Tibial artery (tissue), 4 donors: ENCODE measurements around the gene PSMC5.
"Not testable (repeated sequence)": the region's sequence is repeated elsewhere in the genome, so short reads cannot be mapped to it uniquely, and the experiment has no call there.

Experiments used
- DNase-seq, 2 donors: peaks; one replicate each; pipeline ENCODE4 v3.0.0-alpha.2; 2019
- H3K27ac ChIP-seq, 2 donors: fragments of 200-600 bp; sonication (generic) in 1 of 2; 1 replicate in 1 of 2; 2 replicates in 1 of 2; pipeline ENCODE4 v1.5.1; 2018 to 2019; ENCODE audit warnings: mild to moderate bottlenecking in 1 of 2
- H3K27me3 ChIP-seq, 2 donors: fragments of 200-600 bp; sonication (generic) in 1 of 2; one replicate each; pipeline versions ENCODE4 v1.5.1 to v1.6.0; 2016 to 2019
- H3K36me3 ChIP-seq, 3 donors: fragments of 200-600 bp; sonication (generic) in 2 of 3; one replicate each; pipeline ENCODE4 v1.5.1; 2016 to 2019; ENCODE audit warnings: mild to moderate bottlenecking in 2 of 3
- H3K4me1 ChIP-seq, 4 donors: fragments of 200-600 bp; sonication (generic) in 2 of 4; 1 replicate in 3 of 4; 2 replicates in 1 of 4; pipeline ENCODE4 v1.5.1; 2016 to 2019
- H3K4me3 ChIP-seq, 2 donors: fragments of 200-600 bp; sonication (generic) in 1 of 2; 1 replicate in 1 of 2; 2 replicates in 1 of 2; pipeline ENCODE4 v1.5.1; 2018 to 2019; ENCODE audit warnings: mild to moderate bottlenecking in 2 of 2
- H3K9me3 ChIP-seq, 3 donors: fragments of 200-600 bp; sonication (generic) in 1 of 3; one replicate each; pipeline ENCODE4 v1.5.1; 2016 to 2019
- intact Hi-C: fragments of 100-400 bp; cut with DNase I; formaldehyde crosslinking; loops from one replicate; pipeline ENCODE4 v1.15.0; 2023; ENCODE audit warnings: low total_unique reads
- TF ChIP-seq, protein P1 (sequence below), 2 experiments: fragments of 200-600 bp in 1 of 2; fragments of 450-650 bp in 1 of 2; IDR thresholded peaks; one replicate each; pipeline ENCODE4 v1.5.1; 2017 to 2019; ENCODE audit warnings: antibody characterized with exemption in 2 of 2, mild to moderate bottlenecking in 1 of 2, moderate library complexity in 1 of 2

Gene PSMC5

DNA sequence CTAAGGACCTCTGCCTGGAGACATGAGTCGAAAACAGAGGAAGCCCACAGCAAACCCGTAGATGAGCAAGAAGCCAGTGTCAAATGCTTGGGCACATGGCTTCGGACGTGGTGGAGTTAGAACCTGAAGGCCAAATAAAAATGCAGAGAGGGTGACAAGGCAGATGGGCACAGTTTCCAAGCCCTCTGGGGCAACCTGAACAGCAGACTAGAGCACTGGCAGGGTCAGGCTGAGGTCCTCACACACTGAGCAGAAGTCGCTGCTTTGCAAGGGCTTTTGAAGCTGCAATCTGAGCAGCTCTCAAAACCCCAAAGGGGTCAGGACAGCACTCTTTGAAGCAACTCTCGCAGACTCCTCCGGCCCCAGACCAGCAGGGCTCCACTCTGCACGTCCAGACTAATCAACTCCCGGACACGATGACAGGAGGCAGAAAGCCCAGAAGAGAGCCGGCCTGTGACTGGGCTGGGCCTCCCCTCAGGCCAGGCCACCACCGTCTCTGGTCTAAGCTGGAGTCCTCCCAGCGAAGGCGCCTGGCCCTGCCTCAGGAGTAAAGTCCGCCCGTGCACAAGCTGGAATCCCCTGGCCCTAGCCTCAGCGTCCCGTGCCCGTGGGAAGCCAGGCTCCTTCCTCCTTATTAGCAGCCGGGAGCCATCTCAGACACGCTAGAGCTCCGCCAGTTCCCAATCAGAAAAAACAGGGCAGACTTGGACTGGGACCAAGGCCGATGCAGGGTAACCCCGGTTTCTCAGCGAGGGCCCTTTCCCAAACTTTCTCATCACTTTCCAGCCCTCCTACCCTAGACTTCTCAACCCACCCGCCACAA lies 14.3 kb downstream of the PSMC5 start:
- TF ChIP-seq, protein P1, sequence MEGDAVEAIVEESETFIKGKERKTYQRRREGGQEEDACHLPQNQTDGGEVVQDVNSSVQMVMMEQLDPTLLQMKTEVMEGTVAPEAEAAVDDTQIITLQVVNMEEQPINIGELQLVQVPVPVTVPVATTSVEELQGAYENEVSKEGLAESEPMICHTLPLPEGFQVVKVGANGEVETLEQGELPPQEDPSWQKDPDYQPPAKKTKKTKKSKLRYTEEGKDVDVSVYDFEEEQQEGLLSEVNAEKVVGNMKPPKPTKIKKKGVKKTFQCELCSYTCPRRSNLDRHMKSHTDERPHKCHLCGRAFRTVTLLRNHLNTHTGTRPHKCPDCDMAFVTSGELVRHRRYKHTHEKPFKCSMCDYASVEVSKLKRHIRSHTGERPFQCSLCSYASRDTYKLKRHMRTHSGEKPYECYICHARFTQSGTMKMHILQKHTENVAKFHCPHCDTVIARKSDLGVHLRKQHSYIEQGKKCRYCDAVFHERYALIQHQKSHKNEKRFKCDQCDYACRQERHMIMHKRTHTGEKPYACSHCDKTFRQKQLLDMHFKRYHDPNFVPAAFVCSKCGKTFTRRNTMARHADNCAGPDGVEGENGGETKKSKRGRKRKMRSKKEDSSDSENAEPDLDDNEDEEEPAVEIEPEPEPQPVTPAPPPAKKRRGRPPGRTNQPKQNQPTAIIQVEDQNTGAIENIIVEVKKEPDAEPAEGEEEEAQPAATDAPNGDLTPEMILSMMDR (IDR thresholded peaks at IDR 0.05) = no peak
- Histone ChIP-seq H3K27me3 (no peaks in the 10 kb centered on the region), H3K36me3 (peaks cover 4 to 10% (median 8%) of the 10 kb centered on the region in 3 donors), H3K27ac (peak overlapping the region; percentile 89 to 99), H3K4me3 (peak overlapping the region; percentile 75 to 96), H3K9me3 (no peaks in the 10 kb centered on the region), H3K4me1 (peaks cover 5 to 60% (median 52%) of the 10 kb centered on the region in 4 donors)
- DNase-seq = peak; percentile 72 to 83
- intact Hi-C loops = no loop called here

DNA sequence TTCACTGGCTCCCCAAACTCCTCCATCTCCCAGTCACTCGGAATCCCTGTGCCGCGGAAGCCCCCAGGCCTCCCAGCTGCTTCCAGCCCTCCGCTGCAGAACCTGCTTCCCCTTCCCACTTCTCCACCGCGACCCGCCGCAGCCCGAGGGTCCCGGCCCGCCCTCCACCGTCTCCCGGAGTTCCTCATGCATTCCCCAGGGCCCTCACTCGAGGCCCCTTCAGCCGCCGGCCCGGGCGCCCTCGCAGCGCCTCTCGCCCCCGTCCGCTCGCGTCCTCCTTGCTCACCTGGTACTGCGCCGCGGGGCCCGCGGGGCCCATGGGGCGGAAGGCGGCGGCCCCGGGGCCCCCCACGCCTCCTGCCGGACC lies 14.9 kb downstream of the PSMC5 start:
- H3K9me3 ChIP-seq = no peaks in the 10 kb centered on the region
- TF ChIP-seq, protein P1 (IDR thresholded peaks at IDR 0.05) = no peak
- peaks cover 5 to 56% (median 49%) of the 10 kb centered on the region in 4 donors for H3K4me1 ChIP-seq
- H3K27me3 ChIP-seq = no peaks in the 10 kb centered on the region
- peak overlapping the region; percentile 75 to 96 for H3K4me3 ChIP-seq
- peak overlapping the region; percentile 89 to 99 for H3K27ac ChIP-seq
- intact Hi-C loops = no loop called here
- peak; percentile 38 to 78 for DNase-seq
- H3K36me3 ChIP-seq = peaks cover 0 to 4% (median 2%) of the 10 kb centered on the region in 3 donors

GRCh38 chr17:63842540-63843386 lies 15.5 kb downstream of the PSMC5 start, which contains the start of gene SMARCD2:
Gene SMARCD2, minus strand, starts transcription at chr17:63842685. Its CDS starts 11 bp downstream, at chr17:63842674.
- Histone ChIP-seq H3K4me1 (peaks cover 5 to 50% (median 43%) of the 10 kb centered on the region in 4 donors), H3K36me3 (no peaks in the 10 kb centered on the region), H3K9me3 (no peaks in the 10 kb centered on the region), H3K27me3 (no peaks in the 10 kb centered on the region), H3K4me3 (peak within 1 kb of the TSS; percentile 75 to 96), H3K27ac (peak within 1 kb of the TSS; percentile 89 to 99)
- peak; percentile 98 to 99 for DNase-seq
- TF ChIP-seq, protein P1 (IDR thresholded peaks at IDR 0.05) = no peak
- intact Hi-C loops = no loop called here

DNA sequence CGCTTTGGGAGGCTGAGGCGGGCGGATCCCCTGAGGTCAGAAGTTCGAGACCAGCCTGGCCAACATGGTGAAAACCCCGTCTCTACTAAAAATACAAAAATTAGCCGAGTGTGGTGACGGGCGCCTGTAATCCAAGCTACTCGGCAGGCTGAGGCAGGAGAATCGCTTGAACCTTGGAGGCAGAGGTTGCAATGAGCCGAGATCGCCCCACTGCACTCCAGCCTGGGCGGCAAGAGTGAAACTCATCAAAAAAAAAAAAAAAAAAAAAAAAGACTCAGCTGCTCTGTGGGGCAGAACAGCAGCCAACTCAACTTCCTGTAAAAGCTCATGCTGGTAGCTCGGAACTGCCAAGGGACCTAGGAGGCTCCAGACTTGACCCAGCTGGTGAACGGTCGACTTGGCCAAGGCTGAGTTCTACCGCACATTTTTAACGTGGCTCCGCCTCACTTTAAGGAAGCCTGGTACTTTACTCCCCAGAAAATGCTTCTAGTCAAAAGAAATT lies 16.2 kb downstream of the PSMC5 start:
- H3K36me3 ChIP-seq, H3K9me3 ChIP-seq, H3K27me3 ChIP-seq, intact Hi-C loops: not testable (repeated sequence)
- DNase-seq = peak; percentile 75 to 88
- Histone ChIP-seq H3K4me3 (peak overlapping the region; percentile 75 to 96), H3K27ac (peak overlapping the region; percentile 89 to 99), H3K4me1 (peaks cover 5 to 43% (median 37%) of the 10 kb centered on the region in 4 donors)

GRCh38 chr17:63843910-63844677 lies 16.9 kb downstream of the PSMC5 start:
- no peaks in the 10 kb centered on the region for H3K27me3 ChIP-seq
- H3K36me3 ChIP-seq = no peaks in the 10 kb centered on the region
- intact Hi-C loops = no loop called here
- H3K4me1 ChIP-seq = peaks cover 4 to 42% (median 32%) of the 10 kb centered on the region in 4 donors
- H3K9me3 ChIP-seq = no peaks in the 10 kb centered on the region
- peak overlapping the region; percentile 89 to 99 for H3K27ac ChIP-seq
- DNase-seq = no peak
- peak overlapping the region; percentile 75 to 96 for H3K4me3 ChIP-seq
- TF ChIP-seq, protein P1 (IDR thresholded peaks at IDR 0.05) = no peak
